Endothelial cell of umbilical vein (primary cell): Measurements from ENCODE around the gene APOL2. TPM values are rescaled to one million over a fixed set of nuclear protein-coding genes. Genes with fewer than 3 reads are reported as not detected.

Source experiments
- BruUV-seq: library from RNA; stranded (reverse); fragments of 400-500 nt; replicated peaks from 2 replicates; lab custom pipeline; 2021; lab: Mats Ljungman, UMichigan
- CTCF ChIA-PET: fragments of 300-600, 350-600 bp; sonication (Branson Sonifier 250); formaldehyde crosslinking; loops from one replicate; lab custom pipeline; 2021; ENCODE audit warnings: antibody characterized with exemption, inconsistent platforms; lab: Charles Lee
- POLR2A ChIA-PET: fragments of 300-600, 350-600 bp; sonication (Branson Sonifier 250); formaldehyde crosslinking; loops from one replicate; lab custom pipeline; 2021; ENCODE audit warnings: antibody characterized with exemption, inconsistent platforms; lab: Charles Lee
- DNase-seq: peaks from one replicate; pipeline ENCODE4 v3.0.0-alpha.2; 2011; ENCODE audit warnings: low read depth, low spot score
- FAIRE-seq: peaks from 2 replicates; lab custom pipeline; 2011; peaks lifted over from hg19 to GRCh38; lab: Jason Lieb, UNC
- H2AFZ ChIP-seq: 2 replicates; pipeline ENCODE4 v1.6.0; 2012; ENCODE audit warnings: low read depth, low read length, control low read depth, inconsistent platforms
- H3K27ac ChIP-seq: 2 replicates; pipeline ENCODE4 v1.5.1; 2011; ENCODE audit warnings: low read depth, mild to moderate bottlenecking, control low read depth, low read length, moderate library complexity; ENCODE audit not compliant: insufficient read depth
- H3K27me3 ChIP-seq, 2 experiments: 2 replicates each; pipeline versions ENCODE4 v1.6.0 to v1.6.1; 2011; ENCODE audit warnings: low read length in 2 of 2, mixed read lengths in 1 of 2; ENCODE audit not compliant: control insufficient read depth in 2 of 2, insufficient read depth in 2 of 2
- H3K36me3 ChIP-seq, 2 experiments: 2 replicates in 1 of 2; 3 replicates in 1 of 2; pipeline ENCODE4 v1.5.1; 2011; ENCODE audit warnings: low read length in 2 of 2, mild to moderate bottlenecking in 1 of 2, moderate library complexity in 1 of 2; ENCODE audit not compliant: control insufficient read depth in 2 of 2, insufficient read depth in 2 of 2; ENCODE audit errors: extremely low read depth in 1 of 2
- H3K4me1 ChIP-seq: 3 replicates; pipeline ENCODE4 v1.5.1; 2011; ENCODE audit warnings: mild to moderate bottlenecking, low read length; ENCODE audit not compliant: control insufficient read depth, insufficient read depth; ENCODE audit errors: extremely low read depth
- H3K4me2 ChIP-seq: 2 replicates; pipeline ENCODE4 v1.6.1; 2011; ENCODE audit warnings: low read length, control low read depth, mixed read lengths; ENCODE audit not compliant: insufficient read depth
- H3K4me3 ChIP-seq, 3 experiments: fragments of 200-600 bp in 1 of 3; sonication (generic), shearing (Covaris generic) in 1 of 3; replicated peaks in 1 of 3; 2 replicates each; pipeline ENCODE4 v1.5.1; 2011 to 2016; ENCODE audit warnings: control low read depth in 3 of 3, low read length in 3 of 3, mild to moderate bottlenecking in 2 of 3, inconsistent platforms in 1 of 3, low read depth in 1 of 3, moderate library complexity in 1 of 3; ENCODE audit not compliant: insufficient read depth in 1 of 3
- H3K79me2 ChIP-seq: 2 replicates; pipeline ENCODE4 v1.6.0; 2012; ENCODE audit warnings: low read length, inconsistent platforms; ENCODE audit not compliant: control insufficient read depth, insufficient read depth
- H3K9ac ChIP-seq: replicated peaks from 2 replicates; pipeline ENCODE3; 2011; ENCODE audit warnings: low read length, control low read depth; ENCODE audit not compliant: insufficient read depth; ENCODE audit errors: extremely low read depth
- H3K9me1 ChIP-seq: replicated peaks from 3 replicates; pipeline ENCODE4 v1.6.0; 2011; ENCODE audit warnings: mild to moderate bottlenecking, low read length; ENCODE audit not compliant: control insufficient read depth, insufficient read depth; ENCODE audit errors: extremely low read depth
- H3K9me3 ChIP-seq: replicated peaks from 2 replicates; pipeline ENCODE4 v1.5.1; 2012; ENCODE audit warnings: low read length, inconsistent platforms; ENCODE audit not compliant: control insufficient read depth, insufficient read depth
- H4K20me1 ChIP-seq: replicated peaks from 2 replicates; pipeline ENCODE3; 2011; ENCODE audit warnings: mild to moderate bottlenecking, low read length; ENCODE audit not compliant: control insufficient read depth, insufficient read depth; ENCODE audit errors: extremely low read depth
- CTCF ChIP-seq, 2 donors: IDR thresholded peaks; 1 replicate in 1 of 2; 2 replicates in 1 of 2; pipeline ENCODE4 v1.5.1; 2011; ENCODE audit warnings: low read length in 2 of 2, mild to moderate bottlenecking in 2 of 2, moderate library complexity in 2 of 2, control low read depth in 1 of 2, inconsistent platforms in 1 of 2, low read depth in 1 of 2; ENCODE audit not compliant: insufficient read depth in 1 of 2; ENCODE audit errors: extremely low read depth in 1 of 2
- EZH2 ChIP-seq: IDR thresholded peaks from 2 replicates; pipeline ENCODE4 v1.6.1; 2012; ENCODE audit warnings: borderline replicate concordance, low read depth, mild to moderate bottlenecking, moderate library complexity, low read length, inconsistent platforms; ENCODE audit not compliant: severe bottlenecking
- FOS ChIP-seq: IDR thresholded peaks from 2 replicates; pipeline ENCODE4 v1.6.1; 2011; ENCODE audit warnings: mild to moderate bottlenecking, low read length, moderate library complexity, borderline replicate concordance; ENCODE audit not compliant: insufficient read depth
- GATA2 ChIP-seq: IDR thresholded peaks from 2 replicates; pipeline ENCODE4 v1.7.0; 2011; ENCODE audit warnings: low read depth, mild to moderate bottlenecking, moderate library complexity, mixed read lengths, low read length; ENCODE audit not compliant: insufficient read length, insufficient read depth
- JUN ChIP-seq: IDR thresholded peaks from 2 replicates; pipeline ENCODE4 v1.6.1; 2011; ENCODE audit warnings: borderline replicate concordance, low read depth; ENCODE audit not compliant: insufficient read length, insufficient read depth
- MAX ChIP-seq: IDR thresholded peaks from 2 replicates; pipeline ENCODE4 v1.6.1; 2011; ENCODE audit not compliant: insufficient read depth, insufficient read length
- MYC ChIP-seq: IDR thresholded peaks from one replicate; pipeline ENCODE4 v1.6.1; 2011; ENCODE audit warnings: mild to moderate bottlenecking, low read depth, low read length
- POLR2A ChIP-seq: IDR thresholded peaks from 2 replicates; pipeline ENCODE4 v1.6.1; 2012; ENCODE audit warnings: low read depth, mild to moderate bottlenecking, control low read depth, low read length
- POLR2AphosphoS5 ChIP-seq: IDR thresholded peaks from 2 replicates; pipeline ENCODE4 v1.6.1; 2012; ENCODE audit warnings: low read depth, mild to moderate bottlenecking, control low read depth, low read length, moderate library complexity; ENCODE audit not compliant: insufficient read depth
- dilution Hi-C: fragments of 300-500 bp; cut with MboI; formaldehyde crosslinking; loops from one replicate; pipeline ENCODE4 v1.15.0; 2019; ENCODE audit warnings: low sequenced_read_pairs; ENCODE audit not compliant: extremely low pct_ligation_motif_present
- intact Hi-C: fragments of 100-400 bp; cut with micrococcal nuclease; formaldehyde crosslinking; loops from one replicate; pipeline ENCODE4 v1.10.0; 2022
- polyA plus RNA-seq, 4 experiments: library from polyadenylated mRNA; depleted of rRNA in 3 of 4; stranded (reverse) in 3 of 4; unstranded in 1 of 4; fragments of >200 nt; gene quantifications; 2 replicates each; pipeline versions ENCODE4 v1.2.1 to v1.2.3, GENCODE V29; 2011 to 2012; ENCODE audit warnings: missing spikeins in 1 of 4
- total RNA-seq: library from RNA; stranded (reverse); gene quantifications from 2 replicates; pipeline ENCODE4 v1.2.3, GENCODE V29; 2021

The APOL2 gene
- total and polyA plus RNA-seq, 2 donors (not counting 3 experiments of a cell fraction or from before 2014, with no cell fraction given): 16.9 to 37.6 TPM

GRCh38 chr22:36243986-36244385, 4.7 kb upstream of the APOL2 start:
- H3K36me3 ChIP-seq: no peaks in the 10 kb centered on the region
- no peaks in the 10 kb centered on the region for H3K9me3 ChIP-seq
- H3K9ac ChIP-seq: no peak overlapping the region
- intact Hi-C loops: no loop called here
- dilution Hi-C loops: no loop called here
- no peak overlapping the region for H3K4me3 ChIP-seq
- CTCF ChIA-PET: interaction anchor here (0.8 to 1.3 kb wide), 2 partner anchors 15 to 35 kb away, joined by 3 to 5 read pairs; no protein-coding TSS in a partner anchor
- no peaks in the 10 kb centered on the region for H3K27me3 ChIP-seq
- no TSS peak for BruUV-seq
- H3K27ac ChIP-seq: no peak overlapping the region
- no peaks in the 10 kb centered on the region for H3K79me2 ChIP-seq
- no peaks in the 10 kb centered on the region for H4K20me1 ChIP-seq
- H3K4me2 ChIP-seq: no peak overlapping the region
- POLR2A ChIA-PET: no interaction called here
- FAIRE-seq (no peak), DNase-seq (no peak)
- TF ChIP-seq POLR2AphosphoS5: no peak
- no peak for TF ChIP-seq FOS
- no peak for TF ChIP-seq MAX
- no peak for TF ChIP-seq GATA2
- no peak for TF ChIP-seq EZH2
- TF ChIP-seq JUN: no peak
- TF ChIP-seq MYC: no peak
- TF ChIP-seq POLR2A: no peak
- no peak for TF ChIP-seq CTCF (IDR thresholded peaks at IDR 0.05; ENCODE audit: extremely low read depth in 1 of 2, insufficient read depth in 1 of 2, low read depth in 1 of 2, low read length in 2 of 2)
- H2AFZ ChIP-seq: no peak overlapping the region
- H3K4me1 ChIP-seq: no peaks in the 10 kb centered on the region
- no peaks in the 10 kb centered on the region for H3K9me1 ChIP-seq
